Mucosa of descending colon (tissue), 3 donors: Measurements from ENCODE around the gene SYT5. TPM values are rescaled to one million over a fixed set of nuclear protein-coding genes. Genes with fewer than 3 reads are reported as not detected.
"Not testable (repeated sequence)": the region's sequence is repeated elsewhere in the genome, so short reads cannot be mapped to it uniquely, and the experiment has no call there.

Experiments used
- ATAC-seq: fragments of 200-7000 bp; cut with Tn5 transposase; one replicate; pipeline ENCODE4 v1.9.1; 2020; ENCODE audit warnings: mild to moderate bottlenecking, moderate library complexity
- DNase-seq, 3 donors: peaks; one replicate each; pipeline ENCODE4 v3.0.0-alpha.2; 2020
- H3K36me3 ChIP-seq: fragments of 200-600 bp; one replicate; pipeline ENCODE4 v1.8.0; 2021; ENCODE audit warnings: low read depth, mild to moderate bottlenecking
- H3K4me1 ChIP-seq: fragments of 200-600 bp; one replicate; pipeline ENCODE4 v1.8.0; 2021; ENCODE audit warnings: low read depth, mild to moderate bottlenecking
- H3K4me3 ChIP-seq: fragments of 200-600 bp; one replicate; pipeline ENCODE4 v1.8.0; 2021; ENCODE audit warnings: mild to moderate bottlenecking
- H3K9me3 ChIP-seq: fragments of 200-600 bp; one replicate; pipeline ENCODE4 v1.8.0; 2021; ENCODE audit warnings: mild to moderate bottlenecking
- intact Hi-C, 2 donors: fragments of 100-400 bp; cut with DNase I in 1 of 2; cut with micrococcal nuclease in 1 of 2; formaldehyde crosslinking; loops; one replicate each; pipeline versions ENCODE4 v1.11.0 to v1.11.1; 2022; cut with DNase I, micrococcal nuclease
- total RNA-seq, 3 donors: library from RNA; stranded (reverse); fragmentation: NEBNext Ultra II Directional in 2 of 3; extraction: Animal tissue kit (Norgen Biotek cat#: 25700) in 2 of 3; gene quantifications; one replicate each; pipeline versions ENCODE4 v1.2.1 to v1.2.4, GENCODE V29; 2021 to 2023
- TF ChIP-seq, protein P1 (sequence below): fragments of 200-600 bp; IDR thresholded peaks from one replicate; pipeline ENCODE4 v1.8.0; 2022; ENCODE audit warnings: antibody characterized with exemption, mild to moderate bottlenecking
- donor health status: DM: no; HTN: no; CAD: no; lungs with moderate emphysema.
- donor health status: DM: no; HTN: no; CAD: no.
- donor health status: DM: no; HTN: yes; CAD: no.

The SYT5 gene
- total RNA-seq, 3 donors from 2014 or later, result 1.0 to 2.9 (median 1.2) TPM

GRCh38 chr19:55156202-55157063 lies 23.7 kb downstream of the SYT5 start:
- H3K4me1 ChIP-seq, result no peaks in the 10 kb centered on the region
- no peak overlapping the region for H3K4me3 ChIP-seq
- intact Hi-C loops, result no loop called here
- no peaks in the 10 kb centered on the region for H3K36me3 ChIP-seq
- DNase-seq (peak; percentile 75 to 83 (median 77)), ATAC-seq (peak; percentile 76)
- TF ChIP-seq, protein P1, sequence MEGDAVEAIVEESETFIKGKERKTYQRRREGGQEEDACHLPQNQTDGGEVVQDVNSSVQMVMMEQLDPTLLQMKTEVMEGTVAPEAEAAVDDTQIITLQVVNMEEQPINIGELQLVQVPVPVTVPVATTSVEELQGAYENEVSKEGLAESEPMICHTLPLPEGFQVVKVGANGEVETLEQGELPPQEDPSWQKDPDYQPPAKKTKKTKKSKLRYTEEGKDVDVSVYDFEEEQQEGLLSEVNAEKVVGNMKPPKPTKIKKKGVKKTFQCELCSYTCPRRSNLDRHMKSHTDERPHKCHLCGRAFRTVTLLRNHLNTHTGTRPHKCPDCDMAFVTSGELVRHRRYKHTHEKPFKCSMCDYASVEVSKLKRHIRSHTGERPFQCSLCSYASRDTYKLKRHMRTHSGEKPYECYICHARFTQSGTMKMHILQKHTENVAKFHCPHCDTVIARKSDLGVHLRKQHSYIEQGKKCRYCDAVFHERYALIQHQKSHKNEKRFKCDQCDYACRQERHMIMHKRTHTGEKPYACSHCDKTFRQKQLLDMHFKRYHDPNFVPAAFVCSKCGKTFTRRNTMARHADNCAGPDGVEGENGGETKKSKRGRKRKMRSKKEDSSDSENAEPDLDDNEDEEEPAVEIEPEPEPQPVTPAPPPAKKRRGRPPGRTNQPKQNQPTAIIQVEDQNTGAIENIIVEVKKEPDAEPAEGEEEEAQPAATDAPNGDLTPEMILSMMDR, result no peak
- H3K9me3 ChIP-seq, result no peaks in the 10 kb centered on the region

GRCh38 chr19:55155784-55156183 lies 24.3 kb downstream of the SYT5 start:
- DNase-seq, ATAC-seq, H3K36me3 ChIP-seq, intact Hi-C loops, H3K4me3 ChIP-seq, H3K9me3 ChIP-seq, H3K4me1 ChIP-seq: not testable (repeated sequence)

DNA sequence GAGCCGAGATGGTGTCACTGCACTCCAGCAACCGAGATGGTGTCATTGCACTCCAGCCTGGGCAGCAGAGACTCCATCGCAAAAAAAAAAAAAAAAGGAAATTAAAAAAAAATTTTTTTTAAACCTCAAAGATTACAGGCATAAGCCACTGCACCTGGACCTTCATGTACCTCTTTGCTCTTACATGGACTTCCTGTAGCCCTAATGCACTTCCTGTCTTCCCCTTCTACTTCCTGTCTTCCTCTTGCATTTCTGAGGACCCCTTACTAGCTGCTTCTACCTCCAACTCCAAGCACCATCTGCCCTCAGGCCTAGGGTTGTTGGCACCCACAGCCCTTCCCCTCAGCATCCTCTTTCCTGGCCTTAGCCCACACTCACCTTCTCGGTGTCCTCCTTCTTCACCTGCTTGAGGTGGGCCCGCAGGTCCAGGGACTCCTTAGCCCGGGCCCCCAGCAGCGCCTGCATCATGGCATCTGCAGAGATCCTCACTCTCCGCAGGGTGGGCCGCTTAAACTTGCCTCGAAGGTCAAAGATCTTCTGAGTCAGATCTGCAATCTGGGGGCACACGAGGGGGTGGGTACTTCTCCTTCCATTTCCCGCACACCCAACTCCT lies 26.3 kb downstream of the SYT5 start:
- Histone ChIP-seq H3K4me1 (no peaks in the 10 kb centered on the region), H3K36me3 (no peaks in the 10 kb centered on the region), H3K9me3 (no peaks in the 10 kb centered on the region), H3K4me3 (no peak overlapping the region)
- TF ChIP-seq, protein P1, result no peak
- ATAC-seq (no peak), DNase-seq (no peak)
- intact Hi-C loops, result no loop called here

- TF ChIP-seq, protein P1, result no peak
- intact Hi-C loops, result no loop called here
- no peaks in the 10 kb centered on the region for H3K36me3 ChIP-seq
- DNase-seq, result no peak
- no peaks in the 10 kb centered on the region for H3K4me1 ChIP-seq
- no peaks in the 10 kb centered on the region for H3K9me3 ChIP-seq
- H3K4me3 ChIP-seq, result no peak overlapping the region
- no peak for ATAC-seq
Measured at GRCh38 chr19:55152017-55152416, 28.1 kb downstream of the SYT5 start.

DNA sequence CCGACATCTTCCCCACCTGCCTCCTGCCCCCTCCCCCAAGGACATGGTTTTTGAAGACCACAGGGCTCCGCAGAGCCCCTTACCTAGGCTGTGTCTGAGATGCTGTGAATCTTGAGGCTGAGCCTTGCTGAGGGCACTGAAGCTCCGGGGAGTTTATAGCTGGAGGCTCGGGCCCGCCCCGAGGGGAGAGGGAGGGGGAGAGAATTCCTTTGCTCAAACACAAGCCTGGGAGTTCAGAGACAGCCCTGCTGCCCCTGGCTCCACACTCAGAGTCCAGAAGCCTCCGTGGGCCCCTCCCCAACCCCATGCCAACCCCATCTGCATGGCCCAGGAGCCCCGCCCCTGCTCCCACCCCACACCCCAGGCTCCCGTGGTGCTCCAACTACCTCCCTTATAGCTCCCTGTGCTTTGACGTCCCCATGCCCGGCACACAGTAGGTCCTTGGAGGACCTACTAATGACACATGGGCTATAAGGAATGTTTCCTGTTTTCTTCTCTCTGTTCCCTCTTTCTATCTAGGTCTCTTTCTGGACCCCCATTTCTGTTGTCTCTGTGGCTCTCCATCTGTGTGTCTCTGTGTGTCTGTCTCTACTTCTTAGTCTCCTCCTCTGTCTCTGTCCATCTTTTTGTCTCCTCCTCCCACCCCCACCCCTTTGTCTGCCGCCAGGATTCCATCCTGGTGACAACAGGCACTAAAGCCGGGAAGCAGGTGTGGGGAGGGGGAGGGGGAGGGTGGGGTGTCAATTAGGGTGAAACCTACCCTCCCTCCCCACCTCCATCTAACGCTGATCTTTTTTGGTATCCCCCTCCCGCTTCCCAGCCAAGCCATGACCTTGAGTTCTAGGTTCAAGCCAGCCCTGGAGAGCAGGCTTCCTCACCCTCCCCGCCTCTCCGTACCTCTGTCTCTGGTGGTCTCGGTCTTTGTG lies 30.7 kb downstream of the SYT5 start, which contains the start of gene TNNT1:
TSS of gene TNNT1 (minus strand) at position 129 of the 926 bp plus-strand sequence. CDS start 2,049 bp downstream, outside the sequence.
- TF ChIP-seq, protein P1, result no peak
- intact Hi-C loops, result no loop called here

More for the DNA sequence above, 30.7 kb downstream of the SYT5 start, which contains the start of gene TNNT1:
- Histone ChIP-seq H3K9me3 (no peaks in the 10 kb centered on the region), H3K36me3 (no peaks in the 10 kb centered on the region), H3K4me3 (no peak within 1 kb of the TSS), H3K4me1 (no peaks in the 10 kb centered on the region)
- DNase-seq (no peak), ATAC-seq (no peak)
